Transverse colon (tissue), 3 donors: Measurements from ENCODE around the gene ACAD11.

Experiments
- POLR2A ChIP-seq: fragments of 450-650 bp; IDR thresholded peaks from one replicate; pipeline ENCODE4 v1.6.1; 2016; ENCODE audit warnings: antibody characterized with exemption, mild to moderate bottlenecking, moderate library complexity
- TF ChIP-seq, protein P1 (sequence below), 5 experiments: fragments of 200-600 bp in 3 of 5; fragments of 450-650 bp in 2 of 5; sonication (generic) in 3 of 5; IDR thresholded peaks; 1 replicate in 2 of 5; 2 replicates in 3 of 5; pipeline ENCODE4 v1.5.1; 2016 to 2017; ENCODE audit warnings: antibody characterized with exemption in 5 of 5, inconsistent platforms in 3 of 5, mild to moderate bottlenecking in 2 of 5, moderate library complexity in 1 of 5

DNA sequence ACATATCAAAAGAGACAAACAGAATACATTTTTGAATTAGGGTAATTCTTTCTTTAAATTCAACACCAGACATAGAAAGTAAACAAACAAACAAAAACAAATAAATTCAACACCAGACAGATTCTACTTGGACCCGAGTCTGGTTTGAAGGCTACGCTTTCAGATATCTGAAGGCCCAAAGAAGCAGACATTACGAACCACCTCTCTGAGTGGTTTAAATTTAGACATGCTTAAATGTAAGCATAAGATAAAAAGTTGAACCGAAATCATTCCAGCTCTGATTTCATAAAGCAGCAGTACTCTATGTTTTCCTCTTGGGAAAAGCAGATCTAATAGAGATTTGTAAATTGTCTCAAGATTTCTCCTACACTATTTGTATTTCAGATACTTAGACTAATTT is 30.4 kb upstream of the ACAD11 start:
- no peak for TF ChIP-seq POLR2A
- TF ChIP-seq, protein P1, sequence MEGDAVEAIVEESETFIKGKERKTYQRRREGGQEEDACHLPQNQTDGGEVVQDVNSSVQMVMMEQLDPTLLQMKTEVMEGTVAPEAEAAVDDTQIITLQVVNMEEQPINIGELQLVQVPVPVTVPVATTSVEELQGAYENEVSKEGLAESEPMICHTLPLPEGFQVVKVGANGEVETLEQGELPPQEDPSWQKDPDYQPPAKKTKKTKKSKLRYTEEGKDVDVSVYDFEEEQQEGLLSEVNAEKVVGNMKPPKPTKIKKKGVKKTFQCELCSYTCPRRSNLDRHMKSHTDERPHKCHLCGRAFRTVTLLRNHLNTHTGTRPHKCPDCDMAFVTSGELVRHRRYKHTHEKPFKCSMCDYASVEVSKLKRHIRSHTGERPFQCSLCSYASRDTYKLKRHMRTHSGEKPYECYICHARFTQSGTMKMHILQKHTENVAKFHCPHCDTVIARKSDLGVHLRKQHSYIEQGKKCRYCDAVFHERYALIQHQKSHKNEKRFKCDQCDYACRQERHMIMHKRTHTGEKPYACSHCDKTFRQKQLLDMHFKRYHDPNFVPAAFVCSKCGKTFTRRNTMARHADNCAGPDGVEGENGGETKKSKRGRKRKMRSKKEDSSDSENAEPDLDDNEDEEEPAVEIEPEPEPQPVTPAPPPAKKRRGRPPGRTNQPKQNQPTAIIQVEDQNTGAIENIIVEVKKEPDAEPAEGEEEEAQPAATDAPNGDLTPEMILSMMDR (IDR thresholded peaks at IDR 0.05): no peak
